T follicular helper cell (primary cell): ENCODE results near the gene RBM17.
"Not testable (repeated sequence)": the region's sequence is repeated elsewhere in the genome, so short reads cannot be mapped to it uniquely, and the experiment has no call there.

Experiments used
- DNase-seq: peaks from one replicate; pipeline ENCODE4 v3.0.0-alpha.2; 2020; ENCODE audit warnings: low read depth

The RBM17 gene

GRCh38 chr10:6136215-6137201, 47.7 kb downstream of the RBM17 start:
- no peak for DNase-seq

GRCh38 chr10:6138456-6138855, 49.6 kb downstream of the RBM17 start:
- no peak for DNase-seq

- no peak for DNase-seq
These were observed 50.6 kb downstream of the RBM17 start for GRCh38 chr10:6139470-6139869.

GRCh38 chr10:6140141-6140841, 51.5 kb downstream of the RBM17 start:
- DNase-seq: no peak

- DNase-seq: no peak
These were observed 52.1 kb downstream of the RBM17 start for GRCh38 chr10:6140965-6141295.

GRCh38 chr10:6141296-6142151, 52.7 kb downstream of the RBM17 start:
- DNase-seq: no peak

GRCh38 chr10:6142186-6142585, 53.4 kb downstream of the RBM17 start:
- not testable (repeated sequence) for DNase-seq

- DNase-seq: no peak
These were observed 53.8 kb downstream of the RBM17 start for GRCh38 chr10:6142644-6143043.

GRCh38 chr10:6143181-6143580, 54.3 kb downstream of the RBM17 start:
- no peak for DNase-seq

- peak; percentile 77 for DNase-seq
These were observed 55.8 kb downstream of the RBM17 start for GRCh38 chr10:6144406-6145165.

- no peak for DNase-seq
These were observed 56.5 kb downstream of the RBM17 start for GRCh38 chr10:6145166-6145987.

- no peak for DNase-seq
These were observed 57.4 kb downstream of the RBM17 start for GRCh38 chr10:6146013-6146785.

- DNase-seq: no peak
These were observed 58.1 kb downstream of the RBM17 start for GRCh38 chr10:6146921-6147320.

GRCh38 chr10:6148251-6148701, 59.4 kb downstream of the RBM17 start:
- DNase-seq: no peak

GRCh38 chr10:6148908-6149307, 60.1 kb downstream of the RBM17 start:
- DNase-seq: no peak

- no peak for DNase-seq
These were observed 62.5 kb downstream of the RBM17 start for GRCh38 chr10:6151087-6151977.

- no peak for DNase-seq
These were observed 65.0 kb downstream of the RBM17 start for GRCh38 chr10:6153845-6154244.

- DNase-seq: no peak
These were observed 65.7 kb downstream of the RBM17 start for GRCh38 chr10:6154566-6154965.

- no peak for DNase-seq
These were observed 69.4 kb downstream of the RBM17 start for GRCh38 chr10:6158276-6158675.
